Measurements from ENCODE around the gene GOLM1. TPM values are rescaled to one million over a fixed set of nuclear protein-coding genes. Genes with fewer than 3 reads are reported as not detected.
"Not testable (repeated sequence)": the region's sequence is repeated elsewhere in the genome, so short reads cannot be mapped to it uniquely, and the experiment has no call there.

The GOLM1 gene
- total RNA-seq, 5 donors from 2014 or later (not counting 1 experiment from before 2014, with no cell fraction given) = 0.75 to 2.4 (median 1.5) TPM

- H3K27ac Mint-ChIP-seq = no peak overlapping the region
- H3K4me1 ChIP-seq (ENCODE audit: control insufficient read depth in 1 of 2, extremely low read depth in 1 of 2, insufficient read depth in 2 of 2, low read length in 2 of 2) = no peaks in the 10 kb centered on the region
- POLR2A ChIA-PET = no interaction called here
- H3K4me1 Mint-ChIP-seq = no peaks in the 10 kb centered on the region
- CTCF ChIA-PET = no interaction called here
- no peak overlapping the region for H3K4me3 Mint-ChIP-seq
- H3K4me3 ChIP-seq (ENCODE audit: control insufficient read depth in 1 of 2, extremely low read depth in 1 of 2, low read length in 1 of 2) = no peak overlapping the region
- ATAC-seq (replicated peaks in 1 of 4) (no peak), DNase-seq (no peak)
- H3K27me3 ChIP-seq (replicated peaks in 1 of 2; ENCODE audit: control insufficient read depth in 2 of 2, extremely low read depth in 1 of 2, insufficient read depth in 2 of 2, low read length in 1 of 2) = peaks cover 0 to 3% of the 10 kb centered on the region in 2 experiments
- 82% methylated on average over 6 of the region's 16 CpGs for WGBS (ENCODE audit: insufficient coverage)
- no peaks in the 10 kb centered on the region for H3K9me3 Mint-ChIP-seq
- no peak overlapping the region for H3K27ac ChIP-seq (ENCODE audit: low read length)
- no peaks in the 10 kb centered on the region for H3K36me3 ChIP-seq (ENCODE audit: control insufficient read depth in 2 of 2, extremely low read depth in 1 of 2, insufficient read depth in 1 of 2, low read length in 1 of 2)
- no peaks in the 10 kb centered on the region for H3K9me3 ChIP-seq
- H3K36me3 Mint-ChIP-seq = no peaks in the 10 kb centered on the region
- H3K27me3 Mint-ChIP-seq = peaks cover 8 to 17% of the 10 kb centered on the region in 2 donors
Measured at GRCh38 chr9:86062845-86063693, 36.3 kb downstream of the GOLM1 start.

- H3K36me3 Mint-ChIP-seq = no peaks in the 10 kb centered on the region
- POLR2A ChIA-PET = no interaction called here
- CTCF ChIA-PET = no interaction called here
- no peak overlapping the region for H3K27ac ChIP-seq (ENCODE audit: low read length)
- WGBS (ENCODE audit: insufficient coverage) = 65% methylated on average over 7 of the region's 11 CpGs
- H3K4me3 Mint-ChIP-seq = no peak overlapping the region
- H3K27me3 ChIP-seq (replicated peaks in 1 of 2; ENCODE audit: control insufficient read depth in 2 of 2, extremely low read depth in 1 of 2, insufficient read depth in 2 of 2, low read length in 1 of 2) = peaks cover 0 to 9% of the 10 kb centered on the region in 2 experiments
- no peak overlapping the region for H3K4me3 ChIP-seq (ENCODE audit: control insufficient read depth in 1 of 2, extremely low read depth in 1 of 2, low read length in 1 of 2)
- no peaks in the 10 kb centered on the region for H3K36me3 ChIP-seq (ENCODE audit: control insufficient read depth in 2 of 2, extremely low read depth in 1 of 2, insufficient read depth in 1 of 2, low read length in 1 of 2)
- no peaks in the 10 kb centered on the region for H3K4me1 Mint-ChIP-seq
- H3K9me3 Mint-ChIP-seq = no peaks in the 10 kb centered on the region
- H3K27me3 Mint-ChIP-seq = peaks cover 8 to 17% of the 10 kb centered on the region in 2 donors
- H3K9me3 ChIP-seq = no peaks in the 10 kb centered on the region
- ATAC-seq (replicated peaks in 1 of 4) = no peak
- no peak overlapping the region for H3K27ac Mint-ChIP-seq
- no peak for DNase-seq
- H3K4me1 ChIP-seq (ENCODE audit: control insufficient read depth in 1 of 2, extremely low read depth in 1 of 2, insufficient read depth in 2 of 2, low read length in 2 of 2) = no peaks in the 10 kb centered on the region
Measured at GRCh38 chr9:86061972-86062739, 37.2 kb downstream of the GOLM1 start.

GRCh38 chr9:86057491-86057890 lies 41.9 kb downstream of the GOLM1 start:
- Mint-ChIP-seq H3K4me3 (no peak overlapping the region), H3K9me3 (no peaks in the 10 kb centered on the region), H3K4me1 (no peaks in the 10 kb centered on the region), H3K27ac (no peak overlapping the region), H3K27me3 (peaks cover 8 to 27% of the 10 kb centered on the region in 2 donors), H3K36me3 (no peaks in the 10 kb centered on the region)
- H3K27ac ChIP-seq (ENCODE audit: low read length) = no peak overlapping the region
- POLR2A ChIA-PET = no interaction called here
- 90% methylated on average over 9 of the region's 13 CpGs for WGBS (ENCODE audit: insufficient coverage)
- H3K4me3 ChIP-seq (ENCODE audit: control insufficient read depth in 1 of 2, extremely low read depth in 1 of 2, low read length in 1 of 2) = no peak overlapping the region
- CTCF ChIA-PET = no interaction called here
- no peaks in the 10 kb centered on the region for H3K9me3 ChIP-seq
- peaks cover 0 to 16% of the 10 kb centered on the region in 2 experiments for H3K27me3 ChIP-seq (replicated peaks in 1 of 2; ENCODE audit: control insufficient read depth in 2 of 2, extremely low read depth in 1 of 2, insufficient read depth in 2 of 2, low read length in 1 of 2)
- no peak for DNase-seq
- no peaks in the 10 kb centered on the region for H3K36me3 ChIP-seq (ENCODE audit: control insufficient read depth in 2 of 2, extremely low read depth in 1 of 2, insufficient read depth in 1 of 2, low read length in 1 of 2)
- no peaks in the 10 kb centered on the region for H3K4me1 ChIP-seq (ENCODE audit: control insufficient read depth in 1 of 2, extremely low read depth in 1 of 2, insufficient read depth in 2 of 2, low read length in 2 of 2)
- ATAC-seq (replicated peaks in 1 of 4) = no peak

GRCh38 chr9:86054695-86055094 lies 44.7 kb downstream of the GOLM1 start:
- CTCF ChIA-PET = no interaction called here
- Histone ChIP-seq H3K36me3 (ENCODE audit: control insufficient read depth in 2 of 2, extremely low read depth in 1 of 2, insufficient read depth in 1 of 2, low read length in 1 of 2) (no peaks in the 10 kb centered on the region), H3K27me3 (replicated peaks in 1 of 2; ENCODE audit: control insufficient read depth in 2 of 2, extremely low read depth in 1 of 2, insufficient read depth in 2 of 2, low read length in 1 of 2) (peaks cover 0 to 18% of the 10 kb centered on the region in 2 experiments), H3K27ac (ENCODE audit: low read length) (no peak overlapping the region), H3K4me3 (ENCODE audit: control insufficient read depth in 1 of 2, extremely low read depth in 1 of 2, low read length in 1 of 2) (no peak overlapping the region), H3K9me3 (no peaks in the 10 kb centered on the region), H3K4me1 (ENCODE audit: control insufficient read depth in 1 of 2, extremely low read depth in 1 of 2, insufficient read depth in 2 of 2, low read length in 2 of 2) (no peaks in the 10 kb centered on the region)
- H3K4me1 Mint-ChIP-seq = no peaks in the 10 kb centered on the region
- no peak overlapping the region for H3K4me3 Mint-ChIP-seq
- no peaks in the 10 kb centered on the region for H3K9me3 Mint-ChIP-seq
- ATAC-seq (replicated peaks in 1 of 4) = no peak
- H3K36me3 Mint-ChIP-seq = no peaks in the 10 kb centered on the region
- no peak for DNase-seq
- 57% methylated on average over 1 of the region's 3 CpGs for WGBS (ENCODE audit: insufficient coverage)
- POLR2A ChIA-PET = no interaction called here
- peaks cover 5 to 20% of the 10 kb centered on the region in 2 donors for H3K27me3 Mint-ChIP-seq
- H3K27ac Mint-ChIP-seq = no peak overlapping the region

GRCh38 chr9:86052556-86053468 lies 46.5 kb downstream of the GOLM1 start:
- Mint-ChIP-seq H3K36me3 (no peaks in the 10 kb centered on the region), H3K9me3 (no peaks in the 10 kb centered on the region), H3K4me1 (no peaks in the 10 kb centered on the region), H3K27ac (no peak overlapping the region), H3K4me3 (no peak overlapping the region), H3K27me3 (peaks cover 0 to 13% of the 10 kb centered on the region in 2 donors)
- no peak overlapping the region for H3K27ac ChIP-seq (ENCODE audit: low read length)
- H3K27me3 ChIP-seq (replicated peaks in 1 of 2; ENCODE audit: control insufficient read depth in 2 of 2, extremely low read depth in 1 of 2, insufficient read depth in 2 of 2, low read length in 1 of 2) = peaks cover 0 to 15% of the 10 kb centered on the region in 2 experiments
- no peaks in the 10 kb centered on the region for H3K36me3 ChIP-seq (ENCODE audit: control insufficient read depth in 2 of 2, extremely low read depth in 1 of 2, insufficient read depth in 1 of 2, low read length in 1 of 2)
- no peak for DNase-seq
- ChIA-PET POLR2A (no interaction called here), CTCF (no interaction called here)
- no peaks in the 10 kb centered on the region for H3K4me1 ChIP-seq (ENCODE audit: control insufficient read depth in 1 of 2, extremely low read depth in 1 of 2, insufficient read depth in 2 of 2, low read length in 2 of 2)
- H3K4me3 ChIP-seq (ENCODE audit: control insufficient read depth in 1 of 2, extremely low read depth in 1 of 2, low read length in 1 of 2) = no peak overlapping the region
- H3K9me3 ChIP-seq = no peaks in the 10 kb centered on the region
- 80% methylated on average over 21 of the region's 21 CpGs for WGBS (ENCODE audit: insufficient coverage)
- ATAC-seq (replicated peaks in 1 of 4) = no peak

GRCh38 chr9:86048018-86048742 lies 51.2 kb downstream of the GOLM1 start:
- H3K4me3 Mint-ChIP-seq; H3K36me3 Mint-ChIP-seq; H3K4me1 Mint-ChIP-seq; H3K4me3 ChIP-seq (ENCODE audit: control insufficient read depth in 1 of 2, extremely low read depth in 1 of 2, low read length in 1 of 2); H3K27me3 ChIP-seq (replicated peaks in 1 of 2; ENCODE audit: control insufficient read depth in 2 of 2, extremely low read depth in 1 of 2, insufficient read depth in 2 of 2, low read length in 1 of 2); H3K36me3 ChIP-seq (ENCODE audit: control insufficient read depth in 2 of 2, extremely low read depth in 1 of 2, insufficient read depth in 1 of 2, low read length in 1 of 2); H3K9me3 ChIP-seq; H3K9me3 Mint-ChIP-seq; POLR2A ChIA-PET; ATAC-seq (replicated peaks in 1 of 4); H3K27me3 Mint-ChIP-seq; H3K27ac Mint-ChIP-seq; H3K4me1 ChIP-seq (ENCODE audit: control insufficient read depth in 1 of 2, extremely low read depth in 1 of 2, insufficient read depth in 2 of 2, low read length in 2 of 2); H3K27ac ChIP-seq (ENCODE audit: low read length); DNase-seq; CTCF ChIA-PET: not testable (repeated sequence)
- no CpG with 5 or more reads among the region's 7 CpGs for WGBS (ENCODE audit: insufficient coverage)

All from T-cell (primary cell).